SK-N-SH treated with all-trans-retinoic acid at 6 μM for 48 hours (cell line): ENCODE results near the gene PPM1G.

ENCODE experiments used
- ATAC-seq: fragments of 200-7000 bp; cut with Tn5 transposase; 3 replicates; pipeline ENCODE4 v1.9.1; 2020; ENCODE audit warnings: mild to moderate bottlenecking, moderate library complexity
- ARNTL ChIP-seq: fragments of 450-650 bp; formaldehyde crosslinking; IDR thresholded peaks from 2 replicates; pipeline ENCODE4 v1.5.0; 2020; ENCODE audit warnings: low read depth, mild to moderate bottlenecking, moderate library complexity, borderline replicate concordance
- BACH2 ChIP-seq: fragments of 250-450 bp; sonication (Bioruptor Pico); IDR thresholded peaks from 2 replicates; pipeline ENCODE4 v1.9.0; 2021; ENCODE audit warnings: mild to moderate bottlenecking, borderline replicate concordance
- CSDC2 ChIP-seq: fragments of 250-450 bp; sonication (Bioruptor Pico); IDR thresholded peaks from 2 replicates; pipeline ENCODE4 v1.5.0; 2020; ENCODE audit warnings: mild to moderate bottlenecking, moderate library complexity
- CSRNP3 ChIP-seq: fragments of 250-450 bp; sonication (Bioruptor Pico); IDR thresholded peaks from 2 replicates; pipeline ENCODE4 v1.5.1; 2021; ENCODE audit warnings: mild to moderate bottlenecking, moderate library complexity
- ESRRG ChIP-seq: fragments of 250-450 bp; sonication (Bioruptor Pico); IDR thresholded peaks from 2 replicates; pipeline ENCODE4 v1.6.1; 2021; ENCODE audit warnings: mild to moderate bottlenecking
- GLIS3 ChIP-seq: fragments of 250-450 bp; sonication (Bioruptor Pico); IDR thresholded peaks from 2 replicates; pipeline ENCODE4 v1.5.0; 2020; ENCODE audit warnings: mild to moderate bottlenecking, moderate library complexity
- OSR1 ChIP-seq: fragments of 250-450 bp; sonication (Bioruptor Pico); IDR thresholded peaks from 2 replicates; pipeline ENCODE4 v1.8.0; 2022; ENCODE audit warnings: moderate library complexity, mild to moderate bottlenecking, inconsistent platforms
- PATZ1 ChIP-seq: fragments of 250-450 bp; sonication (Bioruptor Pico); IDR thresholded peaks from 2 replicates; pipeline ENCODE4 v1.8.0; 2020; ENCODE audit warnings: mild to moderate bottlenecking, moderate library complexity, borderline replicate concordance
- POU6F1 ChIP-seq: fragments of 250-450 bp; sonication (Bioruptor Pico); IDR thresholded peaks from 2 replicates; pipeline ENCODE4 v1.8.0; 2021; ENCODE audit warnings: low read depth, mild to moderate bottlenecking, moderate library complexity, borderline replicate concordance
- PPARA ChIP-seq: fragments of 250-450 bp; sonication (Bioruptor Pico); IDR thresholded peaks from 2 replicates; pipeline ENCODE4 v1.5.0; 2020; ENCODE audit warnings: mild to moderate bottlenecking, borderline replicate concordance
- RARB ChIP-seq: fragments of 250-450 bp; sonication (Bioruptor Pico); IDR thresholded peaks from 2 replicates; pipeline ENCODE4 v1.8.0; 2021; ENCODE audit warnings: mild to moderate bottlenecking, moderate library complexity
- SNAI2 ChIP-seq: fragments of 250-450 bp; sonication (Bioruptor Pico); IDR thresholded peaks from 2 replicates; pipeline ENCODE4 v1.5.0; 2020; ENCODE audit warnings: mild to moderate bottlenecking, moderate library complexity
- TCF4 ChIP-seq: fragments of 250-450 bp; sonication (Bioruptor Pico); IDR thresholded peaks from 2 replicates; pipeline ENCODE4 v1.8.0; 2021; ENCODE audit warnings: mild to moderate bottlenecking, moderate library complexity, borderline replicate concordance
- TOX ChIP-seq: fragments of 250-450 bp; sonication (Bioruptor Pico); IDR thresholded peaks from 2 replicates; pipeline ENCODE4 v1.8.0; 2021; ENCODE audit warnings: mild to moderate bottlenecking, moderate library complexity, borderline replicate concordance
- TSHZ2 ChIP-seq: fragments of 250-450 bp; sonication (Bioruptor Pico); IDR thresholded peaks from 2 replicates; pipeline ENCODE4 v1.5.0; 2020; ENCODE audit warnings: mild to moderate bottlenecking, moderate library complexity
- ZC3H10 ChIP-seq: fragments of 250-450 bp; sonication (Bioruptor Pico); IDR thresholded peaks from 2 replicates; pipeline ENCODE4 v1.5.1; 2021; ENCODE audit warnings: mild to moderate bottlenecking, moderate library complexity
- ZFP3 ChIP-seq: fragments of 250-450 bp; sonication (Bioruptor Pico); IDR thresholded peaks from 2 replicates; pipeline ENCODE4 v1.5.0; 2020; ENCODE audit warnings: mild to moderate bottlenecking, moderate library complexity
- ZNF565 ChIP-seq: fragments of 450-650 bp; formaldehyde crosslinking; conservative IDR thresholded peaks from 2 replicates; pipeline ENCODE4 v1.5.0; 2020; ENCODE audit warnings: low read depth, mild to moderate bottlenecking, moderate library complexity
- ZNF70 ChIP-seq: fragments of 450-650 bp; formaldehyde crosslinking; IDR thresholded peaks from 2 replicates; pipeline ENCODE4 v1.5.0; 2020; ENCODE audit warnings: mild to moderate bottlenecking, moderate library complexity
- ZNF8 ChIP-seq: fragments of 450-650 bp; formaldehyde crosslinking; IDR thresholded peaks from 2 replicates; pipeline ENCODE4 v1.5.0; 2020; ENCODE audit warnings: mild to moderate bottlenecking, moderate library complexity

The PPM1G gene

GRCh38 chr2:27416151-27416550 is 6.8 kb upstream of the PPM1G start:
- no peak for ATAC-seq
- no peak for TF ChIP-seq ZNF565 (CRISPR knock-in tag)
- no peak for TF ChIP-seq PATZ1 (CRISPR knock-in tag)
- no peak for TF ChIP-seq POU6F1 (CRISPR knock-in tag)
- TF ChIP-seq GLIS3 (CRISPR knock-in tag), result no peak
- TF ChIP-seq PPARA, result no peak
- TF ChIP-seq OSR1, result no peak
- no peak for TF ChIP-seq ZFP3
- TF ChIP-seq ZNF8 (CRISPR knock-in tag), result no peak
- TF ChIP-seq TCF4 (CRISPR knock-in tag), result no peak
- TF ChIP-seq ESRRG, result no peak
- TF ChIP-seq TSHZ2, result no peak
- no peak for TF ChIP-seq SNAI2 (CRISPR knock-in tag)
- no peak for TF ChIP-seq CSDC2 (CRISPR knock-in tag)
- TF ChIP-seq ZC3H10 (CRISPR knock-in tag), result no peak
- no peak for TF ChIP-seq ZNF70
- TF ChIP-seq TOX (CRISPR knock-in tag), result no peak
- TF ChIP-seq CSRNP3 (CRISPR knock-in tag), result no peak
- no peak for TF ChIP-seq ARNTL

- no peak for ATAC-seq
- TF ChIP-seq CSDC2 (CRISPR knock-in tag), result no peak
- no peak for TF ChIP-seq ZFP3
- TF ChIP-seq ZNF70, result no peak
- TF ChIP-seq ARNTL, result no peak
- TF ChIP-seq SNAI2 (CRISPR knock-in tag), result no peak
- no peak for TF ChIP-seq RARB (CRISPR knock-in tag)
- TF ChIP-seq CSRNP3 (CRISPR knock-in tag), result no peak
- TF ChIP-seq TSHZ2, result no peak
- no peak for TF ChIP-seq PATZ1 (CRISPR knock-in tag)
- TF ChIP-seq ZC3H10 (CRISPR knock-in tag), result no peak
- TF ChIP-seq GLIS3 (CRISPR knock-in tag), result no peak
- no peak for TF ChIP-seq PPARA
- no peak for TF ChIP-seq BACH2 (CRISPR knock-in tag)
- TF ChIP-seq ZNF565 (CRISPR knock-in tag), result no peak
- no peak for TF ChIP-seq POU6F1 (CRISPR knock-in tag)
- TF ChIP-seq TOX (CRISPR knock-in tag), result no peak
- no peak for TF ChIP-seq ESRRG
These were observed 3.2 kb upstream of the PPM1G start for GRCh38 chr2:27412419-27413152.
